GM18951 (cell line): ENCODE results near the gene TMEM209.
"Not testable (repeated sequence)": the region's sequence is repeated elsewhere in the genome, so short reads cannot be mapped to it uniquely, and the experiment has no call there.

Experiments
- POLR2A ChIP-seq: IDR thresholded peaks from 4 replicates; pipeline ENCODE4 v1.6.1; 2011; ENCODE audit warnings: mild to moderate bottlenecking; ENCODE audit not compliant: insufficient read length, insufficient read depth; ENCODE audit errors: extremely low read depth
- in situ Hi-C: fragments of 300-500 bp; cut with MboI; formaldehyde crosslinking; loops from one replicate; pipeline ENCODE4 v1.12.0; 2022; ENCODE audit warnings: low sequenced_read_pairs, mixed read lengths, inconsistent platforms; ENCODE audit not compliant: unreplicated experiment

Gene TMEM209

GRCh38 chr7:130227883-130228575 lies 22.8 kb upstream of the TMEM209 start:
- TF ChIP-seq POLR2A = no peak
- in situ Hi-C loops = no loop called here

- in situ Hi-C loops = no loop called here
- no peak for TF ChIP-seq POLR2A
Observed at GRCh38 chr7:130226333-130226732, 21.1 kb upstream of the TMEM209 start.

- in situ Hi-C loops = not testable (repeated sequence)
Observed at GRCh38 chr7:130224923-130225322, 19.7 kb upstream of the TMEM209 start.

- TF ChIP-seq POLR2A = no peak
- in situ Hi-C loops = no loop called here
Observed at GRCh38 chr7:130224210-130224609, 19.0 kb upstream of the TMEM209 start.

- in situ Hi-C loops = no loop called here
- no peak for TF ChIP-seq POLR2A
Observed at GRCh38 chr7:130223646-130224045, 18.4 kb upstream of the TMEM209 start.

GRCh38 chr7:130221746-130222145 lies 16.5 kb upstream of the TMEM209 start:
- TF ChIP-seq POLR2A = no peak
- in situ Hi-C loops = no loop called here

GRCh38 chr7:130219871-130220270 lies 14.7 kb upstream of the TMEM209 start:
- in situ Hi-C loops = no loop called here
- no peak for TF ChIP-seq POLR2A

GRCh38 chr7:130218806-130219620 lies 13.8 kb upstream of the TMEM209 start:
- TF ChIP-seq POLR2A = no peak
- in situ Hi-C loops = no loop called here

- TF ChIP-seq POLR2A = no peak
- in situ Hi-C loops = no loop called here
Observed at GRCh38 chr7:130216750-130217149, 11.5 kb upstream of the TMEM209 start.

GRCh38 chr7:130216025-130216424 lies 10.8 kb upstream of the TMEM209 start:
- in situ Hi-C loops = no loop called here
- TF ChIP-seq POLR2A = no peak

GRCh38 chr7:130213828-130214227 lies 8.6 kb upstream of the TMEM209 start:
- in situ Hi-C loops = no loop called here

GRCh38 chr7:130210181-130210935 lies 5.2 kb upstream of the TMEM209 start:
- no peak for TF ChIP-seq POLR2A
- in situ Hi-C loops = no loop called here

More at GRCh38 chr7:130213828-130214227, 8.6 kb upstream of the TMEM209 start:
- no peak for TF ChIP-seq POLR2A

- in situ Hi-C loops = no loop called here
- no peak for TF ChIP-seq POLR2A
Observed at GRCh38 chr7:130208516-130208915, 3.3 kb upstream of the TMEM209 start.
